A549 (cell line): Measurements from ENCODE around the gene TNFSF11.

Experiments
- EHMT2 ChIP-seq: fragments of 200-600 bp; sonication (generic); IDR thresholded peaks from 2 replicates; pipeline ENCODE4 v1.6.1; 2016; ENCODE audit warnings: antibody characterized with exemption, low read depth, mild to moderate bottlenecking, moderate library complexity
- MAFK ChIP-seq: fragments of 450-650 bp; IDR thresholded peaks from 2 replicates; pipeline ENCODE4 v1.6.1; 2014; ENCODE audit not compliant: partially characterized antibody
- NR3C1 ChIP-seq: fragments of >200 bp; sonication (Bioruptor Twin); formaldehyde crosslinking; IDR thresholded peaks from 3 replicates; pipeline ENCODE4 v1.6.1; 2017
- TF ChIP-seq, protein P1 (sequence below): fragments of >200 bp; sonication (Bioruptor Twin); formaldehyde crosslinking; IDR thresholded peaks from 2 replicates; pipeline ENCODE4 v1.6.1; 2016
- TF ChIP-seq, protein P2 (sequence below): fragments of >200 bp; sonication (Bioruptor Twin); formaldehyde crosslinking; IDR thresholded peaks from 3 replicates; pipeline ENCODE4 v1.5.1; 2016
- TF ChIP-seq, protein P3 (sequence below): fragments of 150-350 bp; IDR thresholded peaks from 2 replicates; pipeline ENCODE4 v1.6.1; 2014; ENCODE audit warnings: low read depth, mild to moderate bottlenecking, low read length

DNA sequence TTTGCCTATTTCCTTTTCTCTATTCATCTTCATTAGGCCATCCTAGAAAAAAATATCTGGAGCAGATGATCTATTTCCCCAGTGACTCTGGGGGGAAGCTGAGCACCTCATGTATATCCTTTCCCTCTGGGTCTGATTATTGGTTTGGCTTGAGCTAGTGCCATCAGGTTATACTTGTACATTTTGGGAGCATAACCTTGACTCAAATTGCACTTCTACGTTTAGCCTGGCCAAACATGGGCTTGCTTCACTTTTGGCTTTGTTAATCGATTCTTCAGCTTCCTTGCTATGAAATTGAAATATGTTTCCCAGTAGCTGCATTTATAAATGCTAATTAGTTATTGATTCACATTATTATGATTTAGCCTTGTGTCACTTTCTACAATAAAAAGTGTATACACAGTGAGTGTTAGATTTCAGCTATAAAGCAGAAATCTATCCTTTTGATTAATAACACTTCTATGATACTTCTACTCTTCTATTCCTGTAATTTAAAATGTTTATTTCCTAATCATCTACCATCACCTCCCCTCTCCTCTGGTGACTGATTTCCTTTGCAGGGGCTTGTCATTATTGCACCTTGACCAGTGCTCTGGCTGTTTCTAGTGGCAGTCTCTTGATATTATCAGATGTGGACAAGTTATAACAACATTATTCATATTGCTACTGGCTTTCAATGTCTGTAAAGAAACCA lies 37.3 kb downstream of the TNFSF11 start:
- TF ChIP-seq, protein P1, sequence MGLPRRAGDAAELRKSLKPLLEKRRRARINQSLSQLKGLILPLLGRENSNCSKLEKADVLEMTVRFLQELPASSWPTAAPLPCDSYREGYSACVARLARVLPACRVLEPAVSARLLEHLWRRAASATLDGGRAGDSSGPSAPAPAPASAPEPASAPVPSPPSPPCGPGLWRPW = no peak
- TF ChIP-seq, protein P2, sequence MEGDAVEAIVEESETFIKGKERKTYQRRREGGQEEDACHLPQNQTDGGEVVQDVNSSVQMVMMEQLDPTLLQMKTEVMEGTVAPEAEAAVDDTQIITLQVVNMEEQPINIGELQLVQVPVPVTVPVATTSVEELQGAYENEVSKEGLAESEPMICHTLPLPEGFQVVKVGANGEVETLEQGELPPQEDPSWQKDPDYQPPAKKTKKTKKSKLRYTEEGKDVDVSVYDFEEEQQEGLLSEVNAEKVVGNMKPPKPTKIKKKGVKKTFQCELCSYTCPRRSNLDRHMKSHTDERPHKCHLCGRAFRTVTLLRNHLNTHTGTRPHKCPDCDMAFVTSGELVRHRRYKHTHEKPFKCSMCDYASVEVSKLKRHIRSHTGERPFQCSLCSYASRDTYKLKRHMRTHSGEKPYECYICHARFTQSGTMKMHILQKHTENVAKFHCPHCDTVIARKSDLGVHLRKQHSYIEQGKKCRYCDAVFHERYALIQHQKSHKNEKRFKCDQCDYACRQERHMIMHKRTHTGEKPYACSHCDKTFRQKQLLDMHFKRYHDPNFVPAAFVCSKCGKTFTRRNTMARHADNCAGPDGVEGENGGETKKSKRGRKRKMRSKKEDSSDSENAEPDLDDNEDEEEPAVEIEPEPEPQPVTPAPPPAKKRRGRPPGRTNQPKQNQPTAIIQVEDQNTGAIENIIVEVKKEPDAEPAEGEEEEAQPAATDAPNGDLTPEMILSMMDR = no peak
- TF ChIP-seq, protein P3, sequence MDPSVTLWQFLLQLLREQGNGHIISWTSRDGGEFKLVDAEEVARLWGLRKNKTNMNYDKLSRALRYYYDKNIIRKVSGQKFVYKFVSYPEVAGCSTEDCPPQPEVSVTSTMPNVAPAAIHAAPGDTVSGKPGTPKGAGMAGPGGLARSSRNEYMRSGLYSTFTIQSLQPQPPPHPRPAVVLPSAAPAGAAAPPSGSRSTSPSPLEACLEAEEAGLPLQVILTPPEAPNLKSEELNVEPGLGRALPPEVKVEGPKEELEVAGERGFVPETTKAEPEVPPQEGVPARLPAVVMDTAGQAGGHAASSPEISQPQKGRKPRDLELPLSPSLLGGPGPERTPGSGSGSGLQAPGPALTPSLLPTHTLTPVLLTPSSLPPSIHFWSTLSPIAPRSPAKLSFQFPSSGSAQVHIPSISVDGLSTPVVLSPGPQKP = no peak
- TF ChIP-seq NR3C1 = no peak
- TF ChIP-seq MAFK = no peak
- no peak for TF ChIP-seq EHMT2
